SK-N-SH (cell line): ENCODE data around the gene NRN1L.

Experiments used
- EZH2phosphoT487 ChIP-seq: fragments of 200-600 bp; sonication (generic); IDR thresholded peaks from 2 replicates; pipeline ENCODE4 v1.6.1; 2017; ENCODE audit warnings: low read depth, mixed run types, mild to moderate bottlenecking, antibody characterized with exemption, moderate library complexity, borderline replicate concordance
- FOXM1 ChIP-seq: IDR thresholded peaks from 2 replicates; pipeline ENCODE4 v1.4.0; 2012; ENCODE audit warnings: low read depth, mild to moderate bottlenecking
- GATA2 ChIP-seq: sonication (generic); formaldehyde crosslinking; IDR thresholded peaks from 2 replicates; pipeline ENCODE4 v1.5.0; 2020; ENCODE audit warnings: mild to moderate bottlenecking, missing genetic modification reagents
- MEF2A ChIP-seq: IDR thresholded peaks from 2 replicates; pipeline ENCODE4 v1.4.0; 2012; ENCODE audit warnings: low read depth, borderline replicate concordance
- NFIC ChIP-seq: IDR thresholded peaks from 2 replicates; pipeline ENCODE4 v1.4.0; 2012; ENCODE audit warnings: borderline replicate concordance
- POLR2AphosphoS5 ChIP-seq: IDR thresholded peaks from 2 replicates; pipeline ENCODE4 v1.6.1; 2012; ENCODE audit warnings: low read depth, low read length
- RXRA ChIP-seq: IDR thresholded peaks from 2 replicates; pipeline ENCODE4 v1.4.0; 2012; ENCODE audit warnings: low read depth, mild to moderate bottlenecking, borderline replicate concordance
- SIN3A ChIP-seq: IDR thresholded peaks from 2 replicates; pipeline ENCODE4 v1.6.1; 2012; ENCODE audit warnings: low read depth, mild to moderate bottlenecking, low read length, moderate library complexity, borderline replicate concordance
- SMC3 ChIP-seq: IDR thresholded peaks from 2 replicates; pipeline ENCODE4 v1.6.1; 2012; ENCODE audit warnings: low read depth, low read length, improper control_type of control experiment
- TAF1 ChIP-seq: IDR thresholded peaks from 2 replicates; pipeline ENCODE4 v1.6.1; 2012; ENCODE audit warnings: low read depth, mild to moderate bottlenecking, low read length, moderate library complexity, borderline replicate concordance
- YY1 ChIP-seq: IDR thresholded peaks from 2 replicates; pipeline ENCODE4 v1.4.0; 2012; ENCODE audit warnings: low read depth, mild to moderate bottlenecking
- ZBTB33 ChIP-seq: IDR thresholded peaks from 2 replicates; pipeline ENCODE4 v1.4.0; 2012; ENCODE audit warnings: low read depth, borderline replicate concordance
- TF ChIP-seq, protein P1 (sequence below): fragments of 200-600 bp; sonication (generic); IDR thresholded peaks from 2 replicates; pipeline ENCODE4 v1.6.1; 2017; ENCODE audit warnings: antibody characterized with exemption, mild to moderate bottlenecking, moderate library complexity
- TF ChIP-seq, protein P2 (sequence below): IDR thresholded peaks from 2 replicates; pipeline ENCODE4 v1.6.1; 2012; ENCODE audit warnings: mild to moderate bottlenecking, low read depth, low read length, moderate library complexity

DNA sequence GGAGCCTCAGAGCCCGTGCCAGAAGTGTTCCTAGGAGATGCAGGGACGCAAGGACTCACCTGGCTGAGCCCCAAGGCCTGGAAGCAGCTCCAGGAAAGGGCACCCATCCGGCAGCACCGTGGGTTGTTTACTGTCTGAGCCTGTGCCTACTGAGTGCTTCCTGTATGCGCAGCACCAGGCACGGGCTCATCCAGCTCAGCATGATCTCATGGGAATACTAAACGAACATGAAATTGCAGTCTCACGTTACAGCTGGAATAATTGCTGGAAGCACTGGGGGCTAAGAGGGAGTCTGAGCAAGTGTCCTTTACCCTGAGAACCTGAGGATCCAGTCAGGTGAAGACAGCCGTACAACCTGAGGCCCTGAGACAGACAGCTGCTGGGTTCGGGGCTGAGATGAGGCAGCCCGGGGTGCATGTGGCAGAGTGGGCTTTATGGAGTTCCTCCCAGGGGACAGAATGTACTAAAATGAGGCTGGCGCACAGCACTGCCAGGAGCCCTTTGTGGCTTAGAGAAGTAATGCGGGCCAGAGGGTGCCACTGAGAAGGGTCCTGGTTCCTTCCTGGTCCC is 41.6 kb downstream of the NRN1L start:
- TF ChIP-seq FOXM1 (no peak), POLR2AphosphoS5 (no peak), GATA2 (CRISPR knock-in tag) (no peak), TAF1 (no peak), YY1 (no peak), MEF2A (no peak), SMC3 (no peak), RXRA (no peak), ZBTB33 (no peak), NFIC (no peak), SIN3A (no peak), EZH2phosphoT487 (no peak)
- TF ChIP-seq, protein P1, sequence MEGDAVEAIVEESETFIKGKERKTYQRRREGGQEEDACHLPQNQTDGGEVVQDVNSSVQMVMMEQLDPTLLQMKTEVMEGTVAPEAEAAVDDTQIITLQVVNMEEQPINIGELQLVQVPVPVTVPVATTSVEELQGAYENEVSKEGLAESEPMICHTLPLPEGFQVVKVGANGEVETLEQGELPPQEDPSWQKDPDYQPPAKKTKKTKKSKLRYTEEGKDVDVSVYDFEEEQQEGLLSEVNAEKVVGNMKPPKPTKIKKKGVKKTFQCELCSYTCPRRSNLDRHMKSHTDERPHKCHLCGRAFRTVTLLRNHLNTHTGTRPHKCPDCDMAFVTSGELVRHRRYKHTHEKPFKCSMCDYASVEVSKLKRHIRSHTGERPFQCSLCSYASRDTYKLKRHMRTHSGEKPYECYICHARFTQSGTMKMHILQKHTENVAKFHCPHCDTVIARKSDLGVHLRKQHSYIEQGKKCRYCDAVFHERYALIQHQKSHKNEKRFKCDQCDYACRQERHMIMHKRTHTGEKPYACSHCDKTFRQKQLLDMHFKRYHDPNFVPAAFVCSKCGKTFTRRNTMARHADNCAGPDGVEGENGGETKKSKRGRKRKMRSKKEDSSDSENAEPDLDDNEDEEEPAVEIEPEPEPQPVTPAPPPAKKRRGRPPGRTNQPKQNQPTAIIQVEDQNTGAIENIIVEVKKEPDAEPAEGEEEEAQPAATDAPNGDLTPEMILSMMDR: peak; percentile 29
- TF ChIP-seq, protein P2, sequence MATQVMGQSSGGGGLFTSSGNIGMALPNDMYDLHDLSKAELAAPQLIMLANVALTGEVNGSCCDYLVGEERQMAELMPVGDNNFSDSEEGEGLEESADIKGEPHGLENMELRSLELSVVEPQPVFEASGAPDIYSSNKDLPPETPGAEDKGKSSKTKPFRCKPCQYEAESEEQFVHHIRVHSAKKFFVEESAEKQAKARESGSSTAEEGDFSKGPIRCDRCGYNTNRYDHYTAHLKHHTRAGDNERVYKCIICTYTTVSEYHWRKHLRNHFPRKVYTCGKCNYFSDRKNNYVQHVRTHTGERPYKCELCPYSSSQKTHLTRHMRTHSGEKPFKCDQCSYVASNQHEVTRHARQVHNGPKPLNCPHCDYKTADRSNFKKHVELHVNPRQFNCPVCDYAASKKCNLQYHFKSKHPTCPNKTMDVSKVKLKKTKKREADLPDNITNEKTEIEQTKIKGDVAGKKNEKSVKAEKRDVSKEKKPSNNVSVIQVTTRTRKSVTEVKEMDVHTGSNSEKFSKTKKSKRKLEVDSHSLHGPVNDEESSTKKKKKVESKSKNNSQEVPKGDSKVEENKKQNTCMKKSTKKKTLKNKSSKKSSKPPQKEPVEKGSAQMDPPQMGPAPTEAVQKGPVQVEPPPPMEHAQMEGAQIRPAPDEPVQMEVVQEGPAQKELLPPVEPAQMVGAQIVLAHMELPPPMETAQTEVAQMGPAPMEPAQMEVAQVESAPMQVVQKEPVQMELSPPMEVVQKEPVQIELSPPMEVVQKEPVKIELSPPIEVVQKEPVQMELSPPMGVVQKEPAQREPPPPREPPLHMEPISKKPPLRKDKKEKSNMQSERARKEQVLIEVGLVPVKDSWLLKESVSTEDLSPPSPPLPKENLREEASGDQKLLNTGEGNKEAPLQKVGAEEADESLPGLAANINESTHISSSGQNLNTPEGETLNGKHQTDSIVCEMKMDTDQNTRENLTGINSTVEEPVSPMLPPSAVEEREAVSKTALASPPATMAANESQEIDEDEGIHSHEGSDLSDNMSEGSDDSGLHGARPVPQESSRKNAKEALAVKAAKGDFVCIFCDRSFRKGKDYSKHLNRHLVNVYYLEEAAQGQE: no peak
